Right lobe of liver (tissue), 4 donors: ENCODE measurements around the gene CREB5.

Experiments used
- CTCF ChIP-seq, 4 donors: fragments of 200-600 bp in 3 of 4; fragments of 450-650 bp in 1 of 4; IDR thresholded peaks; one replicate each; pipeline versions ENCODE4 v1.5.1 to v1.8.0; 2016 to 2022; ENCODE audit warnings: antibody characterized with exemption in 4 of 4, mild to moderate bottlenecking in 2 of 4
- POLR2A ChIP-seq: fragments of 450-650 bp; IDR thresholded peaks from one replicate; pipeline ENCODE4 v1.6.1; 2017; ENCODE audit warnings: antibody characterized with exemption, mild to moderate bottlenecking
- donor health status: DM: no; HTN: no; CAD: no.
- donor health status: DM: no; HTN: no; CAD: no.
- donor health status: DM: no; HTN: yes; CAD: no.

DNA sequence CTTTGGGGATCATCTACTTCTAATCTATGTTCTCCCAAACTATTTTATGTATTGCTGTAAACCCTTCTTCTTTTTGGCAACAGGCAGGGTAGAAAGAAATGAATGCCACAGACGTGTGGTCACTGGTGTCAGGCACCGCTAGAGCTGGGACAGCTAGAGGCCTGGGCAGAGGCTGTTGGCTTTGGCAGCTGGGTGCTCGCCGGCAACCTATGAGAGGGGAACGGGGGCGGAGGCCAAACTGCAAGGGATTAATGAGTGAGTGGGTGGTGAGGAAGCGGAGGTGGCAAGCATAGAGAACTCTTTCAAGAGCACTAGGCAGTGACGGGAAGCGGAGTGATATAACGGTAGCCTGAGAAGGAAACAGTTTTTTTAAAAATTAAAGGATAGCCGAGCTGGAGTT lies 78.5 kb downstream of the CREB5 start:
- TF ChIP-seq POLR2A = no peak
- no peak for TF ChIP-seq CTCF (IDR thresholded peaks at IDR 0.05)
